ENCODE results near the gene PPIE. TPM values are rescaled to one million over a fixed set of nuclear protein-coding genes. Genes with fewer than 3 reads are reported as not detected.
"Not testable (repeated sequence)": the region's sequence is repeated elsewhere in the genome, so short reads cannot be mapped to it uniquely, and the experiment has no call there.

PPIE gene
- total RNA-seq, 1 experiment from 2014 or later, result 73.8 TPM

DNA sequence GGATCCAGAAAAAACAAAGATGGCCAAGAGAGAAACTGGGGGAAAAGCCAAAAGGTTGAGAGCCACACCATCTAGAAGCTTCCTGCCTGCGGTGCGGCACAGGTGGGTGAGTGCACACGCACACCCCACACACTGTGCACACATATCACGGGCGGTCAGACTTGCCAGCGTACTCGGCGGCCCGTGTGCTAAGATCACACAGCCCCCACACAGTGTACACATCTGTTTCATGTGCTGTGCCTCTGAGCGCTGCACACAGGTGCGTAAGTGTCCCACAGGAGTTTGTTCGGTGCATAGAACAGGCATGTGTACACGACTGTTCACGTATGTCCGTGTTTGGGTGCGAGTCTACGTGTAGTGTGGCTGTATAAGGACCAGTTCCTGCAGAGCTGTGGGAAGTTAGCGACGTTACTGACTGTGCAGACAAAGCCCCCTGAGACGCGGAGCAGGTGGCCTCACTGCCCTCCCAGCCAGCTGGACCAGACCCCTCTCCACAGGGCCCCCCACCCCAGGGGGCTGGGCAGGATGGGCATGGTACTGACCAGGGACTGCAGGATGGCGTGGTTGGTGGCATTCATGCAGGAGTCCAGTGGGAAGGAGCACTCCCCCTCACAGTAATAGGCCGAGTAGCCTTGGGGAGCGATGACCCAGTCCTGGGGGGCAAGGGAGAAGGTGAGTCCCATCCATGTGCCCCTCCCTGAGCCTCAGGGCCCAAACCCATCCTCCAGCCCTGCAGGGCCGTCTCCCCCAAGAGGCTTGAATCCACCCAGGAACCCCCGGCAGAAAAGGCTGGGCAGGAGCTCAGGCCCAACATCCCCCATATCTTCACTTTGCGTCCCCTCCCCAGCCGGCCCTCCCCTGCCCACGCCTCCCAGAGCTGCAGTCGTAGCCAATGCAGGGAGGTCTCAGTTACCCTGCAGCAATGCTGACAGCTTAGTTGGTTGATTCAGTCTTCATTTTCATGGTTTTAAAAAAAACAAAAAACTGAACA, 24.2 kb downstream of the PPIE start:
- ChIA-PET RAD21 (ENCODE audit: low non-redundant PET in 1 of 2, low total read pairs in 2 of 2, uncharacterized antibody in 2 of 2, unreplicated experiment in 2 of 2) (no interaction called here), POLR2A (no interaction called here), CTCF (no interaction called here)
- Histone ChIP-seq H3K27me3 (ENCODE audit: insufficient read depth, low read length) (no peaks in the 10 kb centered on the region), H3K4me2 (ENCODE audit: low read length) (no peak overlapping the region), H3K27ac (ENCODE audit: low read depth, low read length) (no peak overlapping the region), H3K79me2 (ENCODE audit: insufficient read depth, low read length) (no peaks in the 10 kb centered on the region), H3K9me2 (ENCODE audit: insufficient read depth) (no peaks in the 10 kb centered on the region), H3K9ac (ENCODE audit: low read length) (no peak overlapping the region), H2AFZ (ENCODE audit: low read depth, low read length, poor library complexity, severe bottlenecking) (no peak overlapping the region), H3K4me1 (ENCODE audit: control insufficient read depth in 1 of 2, insufficient read depth in 2 of 2, low read length in 2 of 2) (no peaks in the 10 kb centered on the region), H3K36me3 (ENCODE audit: control insufficient read depth in 1 of 2, insufficient read depth in 2 of 2, low read length in 2 of 2) (peaks cover 0 to 2% of the 10 kb centered on the region in 2 experiments; a peak in 2 of 4 replicates), H3K4me3 (replicated peaks in 1 of 2; ENCODE audit: low read depth in 1 of 2, low read length in 2 of 2) (no peak overlapping the region), H3K9me3 (ENCODE audit: control insufficient read depth in 1 of 2, insufficient read depth in 1 of 2, low read depth in 1 of 2, low read length in 2 of 2) (no peaks in the 10 kb centered on the region), H4K20me1 (ENCODE audit: insufficient read depth) (no peaks in the 10 kb centered on the region)
- BruUV-seq (replicated peaks), result no TSS peak
- intact Hi-C loops (cut with micrococcal nuclease), result no loop called here
- DNase-seq (ENCODE audit: low read depth, low spot score), result no peak
- TF ChIP-seq CEBPB (IDR thresholded peaks at IDR 0.05; ENCODE audit: low read depth) (no peak), ATF3 (IDR thresholded peaks at IDR 0.05) (no peak), SIN3A (IDR thresholded peaks at IDR 0.05; ENCODE audit: low read depth) (no peak)
- no peak for ATAC-seq

GRCh38 chr1:39763619-39764374, 25.1 kb downstream of the PPIE start:
- intact Hi-C loops (cut with micrococcal nuclease); H3K9ac ChIP-seq (ENCODE audit: low read length): not testable (repeated sequence)

GRCh38 chr1:39764512-39764911, 25.8 kb downstream of the PPIE start:
- H3K9me3 ChIP-seq (ENCODE audit: control insufficient read depth in 1 of 2, insufficient read depth in 1 of 2, low read depth in 1 of 2, low read length in 2 of 2); H3K4me1 ChIP-seq (ENCODE audit: control insufficient read depth in 1 of 2, insufficient read depth in 2 of 2, low read length in 2 of 2); H3K79me2 ChIP-seq (ENCODE audit: insufficient read depth, low read length); H3K27ac ChIP-seq (ENCODE audit: low read depth, low read length); H3K9me2 ChIP-seq (ENCODE audit: insufficient read depth); H3K9ac ChIP-seq (ENCODE audit: low read length); intact Hi-C loops (cut with micrococcal nuclease); ATAC-seq; DNase-seq (ENCODE audit: low read depth, low spot score); H3K4me2 ChIP-seq (ENCODE audit: low read length); H3K27me3 ChIP-seq (ENCODE audit: insufficient read depth, low read length); H3K4me3 ChIP-seq (replicated peaks in 1 of 2; ENCODE audit: low read depth in 1 of 2, low read length in 2 of 2); POLR2A ChIA-PET; H4K20me1 ChIP-seq (ENCODE audit: insufficient read depth); RAD21 ChIA-PET (ENCODE audit: low non-redundant PET in 1 of 2, low total read pairs in 2 of 2, uncharacterized antibody in 2 of 2, unreplicated experiment in 2 of 2); CTCF ChIA-PET; BruUV-seq (replicated peaks); H2AFZ ChIP-seq (ENCODE audit: low read depth, low read length, poor library complexity, severe bottlenecking); H3K36me3 ChIP-seq (ENCODE audit: control insufficient read depth in 1 of 2, insufficient read depth in 2 of 2, low read length in 2 of 2): not testable (repeated sequence)

More at GRCh38 chr1:39763619-39764374, 25.1 kb downstream of the PPIE start:
- CTCF ChIA-PET; H3K4me3 ChIP-seq (replicated peaks in 1 of 2; ENCODE audit: low read depth in 1 of 2, low read length in 2 of 2); H3K27me3 ChIP-seq (ENCODE audit: insufficient read depth, low read length); H3K27ac ChIP-seq (ENCODE audit: low read depth, low read length); RAD21 ChIA-PET (ENCODE audit: low non-redundant PET in 1 of 2, low total read pairs in 2 of 2, uncharacterized antibody in 2 of 2, unreplicated experiment in 2 of 2); H3K4me2 ChIP-seq (ENCODE audit: low read length); H2AFZ ChIP-seq (ENCODE audit: low read depth, low read length, poor library complexity, severe bottlenecking); H3K4me1 ChIP-seq (ENCODE audit: control insufficient read depth in 1 of 2, insufficient read depth in 2 of 2, low read length in 2 of 2); ATAC-seq; DNase-seq (ENCODE audit: low read depth, low spot score); H3K9me2 ChIP-seq (ENCODE audit: insufficient read depth); H3K9me3 ChIP-seq (ENCODE audit: control insufficient read depth in 1 of 2, insufficient read depth in 1 of 2, low read depth in 1 of 2, low read length in 2 of 2); H3K36me3 ChIP-seq (ENCODE audit: control insufficient read depth in 1 of 2, insufficient read depth in 2 of 2, low read length in 2 of 2); H3K79me2 ChIP-seq (ENCODE audit: insufficient read depth, low read length); BruUV-seq (replicated peaks); H4K20me1 ChIP-seq (ENCODE audit: insufficient read depth); POLR2A ChIA-PET: not testable (repeated sequence)

DNA sequence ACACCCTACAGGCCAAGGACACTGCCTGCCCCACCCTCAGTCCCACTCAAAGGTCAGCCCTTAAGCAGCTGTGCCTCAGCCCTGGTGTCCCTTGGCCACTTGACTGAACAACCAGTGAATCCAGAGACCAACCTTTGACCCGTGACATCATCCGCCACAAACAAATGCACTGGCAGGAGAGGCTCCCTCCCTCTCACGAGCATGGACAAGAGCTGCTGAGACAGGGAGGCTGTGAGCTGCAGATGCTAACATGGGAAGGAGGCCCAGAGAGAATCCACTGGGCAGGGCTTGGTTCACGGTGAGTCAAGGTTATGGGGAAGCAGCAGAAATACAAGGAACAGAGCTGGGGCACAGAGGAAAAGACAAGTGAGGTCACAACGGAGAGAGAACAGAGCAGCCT, 27.8 kb downstream of the PPIE start:
- H3K4me1 ChIP-seq (ENCODE audit: control insufficient read depth in 1 of 2, insufficient read depth in 2 of 2, low read length in 2 of 2); H3K9me3 ChIP-seq (ENCODE audit: control insufficient read depth in 1 of 2, insufficient read depth in 1 of 2, low read depth in 1 of 2, low read length in 2 of 2); H3K27me3 ChIP-seq (ENCODE audit: insufficient read depth, low read length); H3K9ac ChIP-seq (ENCODE audit: low read length); H3K4me2 ChIP-seq (ENCODE audit: low read length); RAD21 ChIA-PET (ENCODE audit: low non-redundant PET in 1 of 2, low total read pairs in 2 of 2, uncharacterized antibody in 2 of 2, unreplicated experiment in 2 of 2); POLR2A ChIA-PET; BruUV-seq (replicated peaks); DNase-seq (ENCODE audit: low read depth, low spot score); intact Hi-C loops (cut with micrococcal nuclease); H3K79me2 ChIP-seq (ENCODE audit: insufficient read depth, low read length); H3K27ac ChIP-seq (ENCODE audit: low read depth, low read length); H2AFZ ChIP-seq (ENCODE audit: low read depth, low read length, poor library complexity, severe bottlenecking); H3K9me2 ChIP-seq (ENCODE audit: insufficient read depth); H3K4me3 ChIP-seq (replicated peaks in 1 of 2; ENCODE audit: low read depth in 1 of 2, low read length in 2 of 2); H3K36me3 ChIP-seq (ENCODE audit: control insufficient read depth in 1 of 2, insufficient read depth in 2 of 2, low read length in 2 of 2); H4K20me1 ChIP-seq (ENCODE audit: insufficient read depth); CTCF ChIA-PET: not testable (repeated sequence)
- ATAC-seq, result 0 out of 2 replicates have a peak, but pooled peaks have one; percentile 22

Data from HCT116 (cell line).